ENCODE results near the gene CFAP119.

CFAP119 gene

GRCh38 chr16:30737794-30738648 lies 23.8 kb downstream of the CFAP119 start:
- no peak for DNase-seq

GRCh38 chr16:30736995-30737793 lies 24.7 kb downstream of the CFAP119 start:
- no peak for DNase-seq

GRCh38 chr16:30731411-30731810 lies 30.5 kb downstream of the CFAP119 start:
- no peak for DNase-seq

GRCh38 chr16:30728899-30729672 lies 32.8 kb downstream of the CFAP119 start:
- DNase-seq, result no peak

- no peak for DNase-seq
These were observed 33.5 kb downstream of the CFAP119 start for GRCh38 chr16:30728321-30728720.

- no peak for DNase-seq
These were observed 36.5 kb downstream of the CFAP119 start for GRCh38 chr16:30725418-30725792.

GRCh38 chr16:30724641-30725417 lies 37.0 kb downstream of the CFAP119 start:
- no peak for DNase-seq

DNA sequence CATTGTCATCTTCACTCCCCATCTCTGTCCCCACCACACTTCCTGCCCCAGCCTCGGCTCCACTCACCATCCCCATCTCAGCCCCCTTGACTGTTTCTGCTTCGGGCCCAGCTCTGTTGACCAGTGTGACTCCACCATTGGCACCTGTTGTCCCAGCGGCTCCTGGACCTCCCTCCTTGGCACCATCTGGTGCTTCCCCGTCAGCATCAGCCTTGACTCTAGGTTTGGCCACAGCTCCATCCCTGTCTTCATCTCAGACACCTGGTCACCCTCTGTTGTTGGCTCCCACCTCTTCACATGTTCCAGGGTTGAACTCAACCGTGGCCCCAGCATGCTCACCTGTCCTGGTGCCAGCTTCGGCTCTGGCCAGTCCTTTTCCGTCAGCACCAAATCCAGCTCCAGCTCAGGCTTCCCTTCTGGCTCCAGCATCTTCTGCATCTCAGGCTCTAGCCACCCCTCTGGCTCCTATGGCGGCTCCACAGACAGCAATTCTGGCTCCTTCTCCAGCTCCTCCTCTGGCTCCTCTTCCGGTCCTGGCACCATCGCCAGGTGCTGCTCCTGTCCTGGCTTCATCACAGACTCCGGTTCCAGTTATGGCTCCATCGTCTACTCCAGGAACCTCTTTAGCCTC lies 38.0 kb downstream of the CFAP119 start:
- no peak for DNase-seq

- DNase-seq, result no peak
These were observed 38.9 kb downstream of the CFAP119 start for GRCh38 chr16:30722916-30723315.

DNA sequence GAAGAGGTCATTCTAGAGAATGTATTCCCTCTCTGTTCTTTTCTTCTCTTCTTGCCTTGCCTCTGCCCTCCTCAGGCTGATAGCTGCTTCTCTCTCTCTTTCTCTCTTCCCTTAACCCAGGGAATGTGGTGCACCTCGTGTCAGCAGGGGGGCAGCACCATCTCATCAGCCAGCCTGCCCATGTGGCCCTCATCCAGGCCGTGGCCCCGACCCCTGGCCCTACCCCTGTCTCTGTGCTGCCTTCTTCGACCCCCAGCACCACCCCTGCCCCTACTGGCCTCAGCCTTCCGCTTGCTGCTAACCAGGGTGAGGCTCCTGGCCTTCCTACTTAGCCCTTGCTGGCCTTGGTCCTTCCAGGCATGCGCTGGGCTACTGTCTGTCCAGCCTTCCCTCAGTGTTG lies 39.4 kb downstream of the CFAP119 start:
- no peak for DNase-seq

- DNase-seq, result no peak
These were observed 40.3 kb downstream of the CFAP119 start for GRCh38 chr16:30721606-30722005.

GRCh38 chr16:30721167-30721566 lies 40.7 kb downstream of the CFAP119 start:
- DNase-seq, result no peak

GRCh38 chr16:30720694-30721093 lies 41.2 kb downstream of the CFAP119 start:
- no peak for DNase-seq

GRCh38 chr16:30720086-30720485 lies 41.8 kb downstream of the CFAP119 start:
- no peak for DNase-seq

GRCh38 chr16:30715750-30716445 lies 46.0 kb downstream of the CFAP119 start:
- no peak for DNase-seq

DNA sequence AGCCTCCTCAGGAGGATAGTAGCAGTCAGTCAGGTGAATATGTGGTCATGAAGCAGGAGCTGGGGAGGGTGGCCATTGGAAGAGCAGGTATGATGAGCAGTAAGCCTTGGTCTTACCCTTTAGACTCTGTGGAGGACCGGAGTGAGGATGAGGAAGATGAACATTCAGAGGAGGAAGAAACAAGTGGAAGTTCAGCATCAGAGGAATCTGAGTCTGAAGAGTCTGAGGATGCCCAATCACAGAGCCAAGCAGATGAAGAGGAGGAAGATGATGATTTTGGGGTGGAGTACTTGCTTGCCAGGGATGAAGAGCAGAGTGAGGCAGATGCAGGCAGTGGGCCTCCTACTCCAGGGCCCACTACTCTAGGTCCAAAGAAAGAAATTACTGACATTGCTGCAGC lies 50.1 kb downstream of the CFAP119 start:
- no peak for DNase-seq

GRCh38 chr16:30710971-30711370 lies 50.9 kb downstream of the CFAP119 start:
- no peak for DNase-seq

Data from NCI-H510A treated with DMSO at 0.1 percent for 48 hours (cell line).